Measurements from ENCODE around the gene GRB10. TPM values are rescaled to one million over a fixed set of nuclear protein-coding genes. Genes with fewer than 3 reads are reported as not detected.

GRB10 gene
- total and polyA plus RNA-seq, 9 donors = 10.0 to 93.3 (median 27.8) TPM

- no peaks in the 10 kb centered on the region for H3K36me3 ChIP-seq
- intact Hi-C loops (cut with DNase I) = no loop called here
- WGBS, 3 donors = 85 to 87% (median 85%) methylated on average over 8 of the region's 8 CpGs
- no peaks in the 10 kb centered on the region for H3K27me3 ChIP-seq
- no peak for DNase-seq
- no peak for TF ChIP-seq POLR2A (IDR thresholded peaks at IDR 0.05)
- TF ChIP-seq CTCF (IDR thresholded peaks at IDR 0.05) = no peak
- TF ChIP-seq EP300 (IDR thresholded peaks at IDR 0.05) = no peak
- H3K4me3 ChIP-seq = no peak overlapping the region
- no peaks in the 10 kb centered on the region for H3K9me3 ChIP-seq
- no peaks in the 10 kb centered on the region for H3K4me1 ChIP-seq (ENCODE audit: insufficient read depth)
- no peak overlapping the region for H3K27ac ChIP-seq
Measured at GRCh38 chr7:50826371-50827172, 43.9 kb upstream of the GRB10 start.

- TF ChIP-seq EP300 (IDR thresholded peaks at IDR 0.05) = no peak
- TF ChIP-seq CTCF (IDR thresholded peaks at IDR 0.05) = no peak
- no peak for TF ChIP-seq POLR2A (IDR thresholded peaks at IDR 0.05)
- Histone ChIP-seq H3K36me3 (no peaks in the 10 kb centered on the region), H3K9me3 (no peaks in the 10 kb centered on the region), H3K27ac (no peak overlapping the region), H3K27me3 (no peaks in the 10 kb centered on the region), H3K4me1 (ENCODE audit: insufficient read depth) (no peaks in the 10 kb centered on the region), H3K4me3 (no peak overlapping the region)
- WGBS, 3 donors = 74 to 88% (median 81%) methylated on average over 7 of the region's 7 CpGs
- intact Hi-C loops (cut with DNase I) = no loop called here
- DNase-seq = no peak
Measured at GRCh38 chr7:50825465-50825864, 42.8 kb upstream of the GRB10 start.

GRCh38 chr7:50824882-50825281 lies 42.2 kb upstream of the GRB10 start:
- no peak for DNase-seq
- H3K4me1 ChIP-seq (ENCODE audit: insufficient read depth) = no peaks in the 10 kb centered on the region
- WGBS, 3 donors = 71 to 79% (median 77%) methylated on average over 4 of the region's 4 CpGs
- H3K9me3 ChIP-seq = no peaks in the 10 kb centered on the region
- H3K36me3 ChIP-seq = no peaks in the 10 kb centered on the region
- TF ChIP-seq POLR2A (IDR thresholded peaks at IDR 0.05) = no peak
- TF ChIP-seq EP300 (IDR thresholded peaks at IDR 0.05) = no peak
- intact Hi-C loops (cut with DNase I) = no loop called here
- H3K27me3 ChIP-seq = no peaks in the 10 kb centered on the region
- H3K4me3 ChIP-seq = no peak overlapping the region
- no peak overlapping the region for H3K27ac ChIP-seq

- Histone ChIP-seq H3K4me1 (ENCODE audit: insufficient read depth) (no peaks in the 10 kb centered on the region), H3K9me3 (no peaks in the 10 kb centered on the region), H3K27me3 (no peaks in the 10 kb centered on the region), H3K36me3 (no peaks in the 10 kb centered on the region), H3K4me3 (no peak overlapping the region), H3K27ac (no peak overlapping the region)
- WGBS, 3 donors = 87 to 91% (median 88%) methylated on average over 5 of the region's 5 CpGs
- no peak for TF ChIP-seq CTCF (IDR thresholded peaks at IDR 0.05)
- no peak for TF ChIP-seq EP300 (IDR thresholded peaks at IDR 0.05)
- no peak for TF ChIP-seq POLR2A (IDR thresholded peaks at IDR 0.05)
- no peak for DNase-seq
- intact Hi-C loops (cut with DNase I) = no loop called here
Measured at GRCh38 chr7:50822706-50823105, 40.0 kb upstream of the GRB10 start.

GRCh38 chr7:50822110-50822509 lies 39.4 kb upstream of the GRB10 start:
- 19 to 31% (median 19%) methylated on average over 5 of the region's 5 CpGs for WGBS, 3 donors
- Histone ChIP-seq H3K27me3 (no peaks in the 10 kb centered on the region), H3K27ac (no peak overlapping the region), H3K36me3 (no peaks in the 10 kb centered on the region), H3K4me3 (no peak overlapping the region), H3K4me1 (ENCODE audit: insufficient read depth) (no peaks in the 10 kb centered on the region), H3K9me3 (no peaks in the 10 kb centered on the region)
- no peak for TF ChIP-seq EP300 (IDR thresholded peaks at IDR 0.05)
- no peak for TF ChIP-seq CTCF (IDR thresholded peaks at IDR 0.05)
- TF ChIP-seq POLR2A (IDR thresholded peaks at IDR 0.05) = no peak
- intact Hi-C loops (cut with DNase I) = no loop called here
- DNase-seq = no peak

Data from ovary (tissue), 9 donors.